CD14-positive monocyte (primary cell): ENCODE measurements around the gene ADRA2C. TPM values are rescaled to one million over a fixed set of nuclear protein-coding genes. Genes with fewer than 3 reads are reported as not detected.
A peak's percentile ranks its signal among the peaks of the same experiment; 100 is the strongest.

ENCODE experiments used
- DNase-seq, 3 donors: peaks; one replicate each; pipeline ENCODE4 v3.0.0-alpha.2; 2011 to 2022
- H2AFZ ChIP-seq: 2 replicates; pipeline ENCODE4 v1.6.0; 2012; ENCODE audit warnings: mild to moderate bottlenecking, low read depth, low read length, inconsistent platforms; ENCODE audit not compliant: insufficient read depth, poor library complexity, severe bottlenecking
- H3K27ac ChIP-seq, 2 donors: 1 replicate in 1 of 2; 2 replicates in 1 of 2; pipeline ENCODE4 v1.5.1; 2012 to 2013; ENCODE audit warnings: low read length in 2 of 2, control low read depth in 1 of 2, inconsistent platforms in 1 of 2, low read depth in 1 of 2, mild to moderate bottlenecking in 1 of 2
- H3K27me3 ChIP-seq, 2 donors: one replicate each; pipeline versions ENCODE4 v1.6.0 to v1.6.1; 2011 to 2013; ENCODE audit warnings: low read length in 2 of 2; ENCODE audit not compliant: control insufficient read depth in 2 of 2, insufficient read depth in 2 of 2
- H3K36me3 ChIP-seq, 2 donors: replicated peaks in 1 of 2; 1 replicate in 1 of 2; 2 replicates in 1 of 2; pipeline versions ENCODE4 v1.5.1 to v1.6.1; 2012 to 2013; ENCODE audit warnings: low read length in 2 of 2, control low read depth in 1 of 2, inconsistent platforms in 1 of 2, mild to moderate bottlenecking in 1 of 2; ENCODE audit not compliant: insufficient read depth in 2 of 2, control insufficient read depth in 1 of 2
- H3K4me1 ChIP-seq, 2 donors: 1 replicate in 1 of 2; 2 replicates in 1 of 2; pipeline versions ENCODE4 v1.5.1 to v1.6.1; 2012 to 2013; ENCODE audit warnings: low read length in 2 of 2, control low read depth in 1 of 2, inconsistent platforms in 1 of 2, mild to moderate bottlenecking in 1 of 2, moderate library complexity in 1 of 2; ENCODE audit not compliant: insufficient read depth in 2 of 2, control insufficient read depth in 1 of 2
- H3K4me2 ChIP-seq: replicated peaks from 2 replicates; pipeline ENCODE3; 2012; ENCODE audit warnings: low read length, moderate library complexity, mild to moderate bottlenecking; ENCODE audit not compliant: poor library complexity, severe bottlenecking; ENCODE audit errors: extremely low read depth
- H3K4me3 ChIP-seq, 3 experiments: fragments of 200-600 bp in 1 of 3; sonication (generic) in 1 of 3; replicated peaks in 1 of 3; 1 replicate in 2 of 3; 2 replicates in 1 of 3; pipeline ENCODE4 v1.5.1; 2011 to 2013; ENCODE audit warnings: low read length in 3 of 3, mild to moderate bottlenecking in 3 of 3, control low read depth in 2 of 3, low read depth in 2 of 3, inconsistent platforms in 1 of 3, moderate library complexity in 1 of 3
- H3K79me2 ChIP-seq: 2 replicates; pipeline ENCODE4 v1.6.0; 2012; ENCODE audit warnings: mild to moderate bottlenecking, control low read depth, inconsistent platforms, low read length, moderate library complexity; ENCODE audit not compliant: insufficient read depth
- H3K9ac ChIP-seq: 2 replicates; pipeline ENCODE4 v1.6.0; 2017; ENCODE audit warnings: low read length, mild to moderate bottlenecking; ENCODE audit not compliant: insufficient read depth, poor library complexity, severe bottlenecking
- H3K9me3 ChIP-seq, 2 donors: replicated peaks in 1 of 2; 1 replicate in 1 of 2; 2 replicates in 1 of 2; pipeline versions ENCODE4 v1.5.1 to v1.6.1; 2012 to 2013; ENCODE audit warnings: low read length in 2 of 2, control low read depth in 1 of 2; ENCODE audit not compliant: control insufficient read depth in 1 of 2, insufficient read depth in 1 of 2
- H4K20me1 ChIP-seq: 2 replicates; pipeline ENCODE4 v1.6.0; 2012; ENCODE audit warnings: mild to moderate bottlenecking, low read length, control low read depth, moderate library complexity; ENCODE audit not compliant: insufficient read depth
- H3K27ac Mint-ChIP-seq, 7 donors: one replicate each; pipeline ENCODE4 v1.8.0; 2020; ENCODE audit warnings: mild to moderate bottlenecking in 7 of 7, mixed read lengths in 7 of 7, moderate library complexity in 6 of 7, inconsistent platforms in 2 of 7
- H3K27me3 Mint-ChIP-seq, 3 donors: one replicate each; pipeline ENCODE4 v1.8.0; 2021 to 2022; ENCODE audit warnings: low read depth in 3 of 3, mild to moderate bottlenecking in 3 of 3, mixed read lengths in 3 of 3, moderate library complexity in 3 of 3, inconsistent platforms in 1 of 3
- H3K36me3 Mint-ChIP-seq, 2 donors: one replicate each; pipeline ENCODE4 v1.8.0; 2020; ENCODE audit warnings: mixed read lengths in 2 of 2, inconsistent platforms in 1 of 2, mild to moderate bottlenecking in 1 of 2
- H3K4me1 Mint-ChIP-seq: one replicate; pipeline ENCODE4 v1.8.0; 2020; ENCODE audit warnings: mild to moderate bottlenecking, mixed read lengths
- H3K4me3 Mint-ChIP-seq, 2 donors: one replicate each; pipeline ENCODE4 v1.8.0; 2020; ENCODE audit warnings: mild to moderate bottlenecking in 2 of 2, mixed read lengths in 2 of 2, moderate library complexity in 1 of 2
- H3K9me3 Mint-ChIP-seq, 7 donors: one replicate each; pipeline ENCODE4 v1.8.0; 2020 to 2022; ENCODE audit warnings: mixed read lengths in 7 of 7, mild to moderate bottlenecking in 6 of 7, moderate library complexity in 6 of 7, inconsistent platforms in 2 of 7
- CTCF ChIP-seq: fragments of 200-600 bp; IDR thresholded peaks from one replicate; pipeline ENCODE4 v1.8.0; 2022; ENCODE audit warnings: antibody characterized with exemption, mild to moderate bottlenecking
- WGBS: methylation state at CpG from one replicate; pipeline ENCODE4 v1.1.5; 2013; ENCODE audit warnings: missing lambda C conversion rate; ENCODE audit not compliant: insufficient coverage; 5-methylcytosine and 5-hydroxymethylcytosine counted together
- intact Hi-C, 2 donors: fragments of 100-400 bp; cut with micrococcal nuclease; formaldehyde crosslinking; loops; one replicate each; pipeline versions ENCODE4 v1.15.0 to v1.15.1; 2023
- polyA plus RNA-seq, 3 donors: library from polyadenylated mRNA; depleted of rRNA in 1 of 3; unstranded in 2 of 3; stranded (reverse) in 1 of 3; fragments of 300-500 nt in 2 of 3; fragments of >200 nt in 1 of 3; fragmentation: Illumina TruSeq in 2 of 3; gene quantifications; 1 replicate in 2 of 3; 2 replicates in 1 of 3; pipeline ENCODE4 v1.2.3, GENCODE V29; 2012 to 2021

The ADRA2C gene
- polyA plus RNA-seq, 3 donors, result not detected

DNA sequence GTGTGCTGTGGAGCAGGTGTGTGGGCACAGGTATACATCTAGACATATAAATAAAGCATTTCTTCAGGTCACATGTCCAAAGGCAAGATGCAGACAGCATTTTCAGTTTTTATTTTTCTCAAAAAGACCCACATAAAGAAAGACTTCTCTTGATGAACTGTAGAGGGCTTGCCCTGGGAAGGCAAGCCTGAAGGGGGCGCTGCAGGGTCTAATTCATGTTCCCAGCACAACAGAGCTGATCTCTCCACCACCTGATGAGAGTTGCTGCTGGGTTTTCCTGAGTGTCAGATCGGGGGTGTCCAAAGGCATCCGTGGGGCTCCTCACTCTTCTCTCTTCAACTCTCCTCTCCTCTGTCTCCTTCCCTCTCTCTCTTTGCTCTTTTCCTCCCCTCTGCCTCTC lies 26.6 kb downstream of the ADRA2C start:
- peaks cover 5 to 24% (median 18%) of the 10 kb centered on the region in 7 donors for H3K9me3 Mint-ChIP-seq
- no peak for DNase-seq
- peak overlapping the region in 1 of 7 donors; percentile 9 for H3K27ac Mint-ChIP-seq
- no peak overlapping the region for H3K27ac ChIP-seq
- H3K9ac ChIP-seq, result no peak overlapping the region
- H3K79me2 ChIP-seq, result no peaks in the 10 kb centered on the region
- peaks cover 18 to 19% of the 10 kb centered on the region in 2 donors for H3K9me3 ChIP-seq
- intact Hi-C loops, result no loop called here
- H2AFZ ChIP-seq, result no peak overlapping the region
- no peak overlapping the region for H3K4me3 Mint-ChIP-seq
- no peak overlapping the region for H3K4me2 ChIP-seq
- no peaks in the 10 kb centered on the region for H3K27me3 ChIP-seq
- H4K20me1 ChIP-seq, result no peaks in the 10 kb centered on the region
- TF ChIP-seq CTCF, result no peak
- WGBS, result no CpG with 5 or more reads among the region's 3 CpGs
- H3K4me3 ChIP-seq, result no peak overlapping the region
- H3K4me1 Mint-ChIP-seq, result no peaks in the 10 kb centered on the region
- peaks cover 1 to 4% (median 4%) of the 10 kb centered on the region in 3 donors for H3K27me3 Mint-ChIP-seq
- H3K4me1 ChIP-seq, result no peaks in the 10 kb centered on the region
- no peaks in the 10 kb centered on the region for H3K36me3 ChIP-seq
- no peaks in the 10 kb centered on the region for H3K36me3 Mint-ChIP-seq

DNA sequence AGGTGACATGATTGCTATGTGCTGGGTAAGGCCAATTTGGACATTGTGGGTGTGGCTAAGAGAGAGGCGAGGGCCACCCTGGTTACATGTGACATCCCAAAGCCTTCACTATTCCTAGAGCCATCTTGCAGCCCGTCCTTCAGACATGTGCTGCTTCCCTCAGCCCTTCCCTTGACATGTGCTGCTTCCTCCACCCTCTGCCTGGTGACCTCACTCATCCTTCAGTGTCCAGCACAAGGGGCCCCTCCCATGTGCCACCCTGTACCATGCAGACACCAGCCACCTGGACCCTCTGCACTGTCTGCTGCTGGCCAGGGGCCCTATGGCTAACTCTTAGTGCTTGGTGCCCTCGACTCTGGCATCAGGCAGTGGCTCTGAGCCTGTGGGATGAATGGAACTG lies 27.4 kb downstream of the ADRA2C start:
- intact Hi-C loops, result no loop called here
- Histone ChIP-seq H3K9ac (no peak overlapping the region), H3K36me3 (no peaks in the 10 kb centered on the region), H3K79me2 (no peaks in the 10 kb centered on the region), H3K27me3 (no peaks in the 10 kb centered on the region), H3K9me3 (peaks cover 18 to 19% of the 10 kb centered on the region in 2 donors), H3K4me2 (no peak overlapping the region), H3K27ac (no peak overlapping the region), H3K4me1 (no peaks in the 10 kb centered on the region), H2AFZ (no peak overlapping the region), H3K4me3 (no peak overlapping the region), H4K20me1 (no peaks in the 10 kb centered on the region)
- Mint-ChIP-seq H3K27me3 (peaks cover 1 to 4% (median 2%) of the 10 kb centered on the region in 3 donors), H3K36me3 (no peaks in the 10 kb centered on the region), H3K27ac (no peak overlapping the region), H3K4me3 (no peak overlapping the region), H3K9me3 (peaks cover 5 to 24% (median 18%) of the 10 kb centered on the region in 7 donors), H3K4me1 (no peaks in the 10 kb centered on the region)
- no peak for TF ChIP-seq CTCF
- 59% methylated on average over 3 of the region's 3 CpGs for WGBS
- DNase-seq, result no peak
